ENCODE measurements around the gene ESPN. TPM values are rescaled to one million over a fixed set of nuclear protein-coding genes. Genes with fewer than 3 reads are reported as not detected.
"Not testable (repeated sequence)": the region's sequence is repeated elsewhere in the genome, so short reads cannot be mapped to it uniquely, and the experiment has no call there.

The ESPN gene
- total and polyA plus RNA-seq, 4 donors = 0.29 to 28.7 (median 0.69) TPM

DNA sequence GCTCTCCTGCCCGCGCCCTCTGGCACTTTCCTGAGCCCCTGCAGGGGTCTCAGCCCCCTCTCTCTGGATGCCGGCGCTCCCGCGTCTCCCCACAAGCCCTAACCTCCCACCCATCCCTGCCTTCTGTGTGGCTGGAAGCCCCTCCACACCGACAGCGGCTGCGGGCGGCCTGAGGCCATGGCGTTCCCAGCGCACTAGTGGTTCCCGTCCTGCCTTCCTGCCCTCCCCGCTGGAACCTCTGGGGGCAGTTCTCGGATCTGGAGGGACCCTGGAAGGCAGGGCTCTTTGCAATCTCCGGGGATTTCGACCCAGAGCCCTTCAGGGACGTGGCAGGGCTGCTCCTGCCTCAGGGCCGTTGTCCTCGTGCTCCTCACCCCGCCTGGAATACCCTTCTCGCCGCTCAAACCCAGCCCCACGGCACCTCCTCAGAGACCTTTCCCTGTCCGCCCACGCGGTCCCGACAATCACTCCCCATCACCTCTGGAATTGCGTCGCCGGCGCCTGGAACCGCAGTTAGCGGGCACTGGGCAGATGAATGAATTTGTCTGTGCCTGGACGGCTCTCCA lies 493 bp upstream of the ESPN start:
- Histone ChIP-seq H3K27me3 (ENCODE audit: control insufficient read depth in 1 of 2, insufficient read depth in 2 of 2, low read length in 1 of 2) (peaks cover 0 to 2% of the 10 kb centered on the region in 2 donors), H3K36me3 (ENCODE audit: control insufficient read depth in 1 of 2, insufficient read depth in 2 of 2, low read length in 1 of 2) (no peaks in the 10 kb centered on the region), H3K4me1 (ENCODE audit: control insufficient read depth in 1 of 2, insufficient read depth in 2 of 2, low read length in 2 of 2) (no peaks in the 10 kb centered on the region), H3K4me3 (ENCODE audit: low read length in 2 of 2) (no peak overlapping the region), H3K27ac (ENCODE audit: low read depth in 1 of 2, low read length in 2 of 2) (no peak overlapping the region), H3K9me3 (ENCODE audit: control insufficient read depth, low read length) (no peaks in the 10 kb centered on the region)
- intact Hi-C loops (cut with DNase I) = no loop called here
- WGBS, 2 donors = 3 to 4% methylated on average over 35 of the region's 35 CpGs
- no peak for ATAC-seq (ENCODE audit: low FRiP score)
- no peak for DNase-seq

DNA sequence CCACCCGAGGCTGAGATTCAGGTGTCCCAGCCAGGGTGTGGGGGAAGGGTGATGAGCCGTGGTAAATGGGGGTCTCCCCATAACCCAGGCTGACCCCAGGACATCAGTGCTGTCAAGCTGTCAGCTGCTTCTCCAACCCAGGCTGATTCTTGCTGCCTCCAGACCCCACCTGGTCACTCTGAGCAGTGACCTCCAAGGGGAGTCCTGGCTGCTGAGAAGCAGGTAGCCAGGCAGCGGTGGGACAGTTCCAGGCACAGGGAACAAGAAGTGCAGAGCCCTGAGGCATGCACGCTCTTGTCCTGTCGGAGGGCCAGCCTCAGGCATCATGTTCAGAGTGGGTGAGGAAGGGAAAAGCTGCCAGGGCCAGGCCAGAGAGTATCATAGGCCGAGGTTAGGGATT lies 1.1 kb downstream of the ESPN start:
- H3K4me3 ChIP-seq (ENCODE audit: low read length in 2 of 2) = no peak overlapping the region
- intact Hi-C loops (cut with DNase I) = no loop called here
- H3K27me3 ChIP-seq (ENCODE audit: control insufficient read depth in 1 of 2, insufficient read depth in 2 of 2, low read length in 1 of 2) = peaks cover 0 to 2% of the 10 kb centered on the region in 2 donors
- no peaks in the 10 kb centered on the region for H3K36me3 ChIP-seq (ENCODE audit: control insufficient read depth in 1 of 2, insufficient read depth in 2 of 2, low read length in 1 of 2)
- ATAC-seq (ENCODE audit: low FRiP score) (no peak), DNase-seq (no peak)
- no peak overlapping the region for H3K27ac ChIP-seq (ENCODE audit: low read depth in 1 of 2, low read length in 2 of 2)
- no peaks in the 10 kb centered on the region for H3K4me1 ChIP-seq (ENCODE audit: control insufficient read depth in 1 of 2, insufficient read depth in 2 of 2, low read length in 2 of 2)
- WGBS, 2 donors = 81 to 85% methylated on average over 6 of the region's 6 CpGs
- no peaks in the 10 kb centered on the region for H3K9me3 ChIP-seq (ENCODE audit: control insufficient read depth, low read length)

DNA sequence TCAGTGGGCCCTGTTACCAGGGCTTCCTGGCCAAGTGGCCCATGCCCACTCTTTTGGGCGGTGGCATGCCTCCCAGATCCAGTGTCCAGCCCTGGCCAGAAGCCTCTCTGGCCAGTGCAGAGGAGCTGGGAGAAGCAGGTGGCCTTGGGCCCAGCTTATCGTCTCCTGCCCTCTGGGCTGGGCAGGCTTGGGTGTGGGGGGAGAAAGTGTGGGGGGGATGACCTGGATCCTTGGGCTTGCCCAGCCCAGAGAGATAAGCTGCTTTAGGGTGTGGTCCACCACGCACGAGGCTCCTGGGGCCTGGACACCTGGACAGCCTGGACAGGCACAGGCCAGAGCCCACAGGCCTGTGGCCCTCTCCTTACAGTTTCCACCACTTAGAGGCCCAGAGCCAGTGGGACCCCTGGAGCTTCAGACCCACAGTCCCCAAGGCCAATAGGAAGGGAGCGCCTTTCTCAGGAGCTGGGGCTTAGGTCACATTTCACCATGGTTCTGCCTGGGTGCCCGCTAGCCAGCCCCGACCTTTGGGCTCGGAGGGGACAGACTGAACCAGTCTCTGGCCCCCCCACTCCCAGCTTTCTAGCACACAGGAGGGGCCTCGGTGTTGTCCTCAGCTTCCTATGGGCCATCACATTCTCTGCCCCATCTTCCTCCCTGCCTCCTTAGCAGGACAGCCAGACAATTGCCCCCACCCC lies 1.8 kb downstream of the ESPN start:
- WGBS, 2 donors = 86 to 95% methylated on average over 9 of the region's 9 CpGs
- Histone ChIP-seq H3K9me3 (ENCODE audit: control insufficient read depth, low read length) (no peaks in the 10 kb centered on the region), H3K4me1 (ENCODE audit: control insufficient read depth in 1 of 2, insufficient read depth in 2 of 2, low read length in 2 of 2) (no peaks in the 10 kb centered on the region), H3K4me3 (ENCODE audit: low read length in 2 of 2) (no peak overlapping the region), H3K27me3 (ENCODE audit: control insufficient read depth in 1 of 2, insufficient read depth in 2 of 2, low read length in 1 of 2) (peaks cover 0 to 2% of the 10 kb centered on the region in 2 donors), H3K27ac (ENCODE audit: low read depth in 1 of 2, low read length in 2 of 2) (no peak overlapping the region), H3K36me3 (ENCODE audit: control insufficient read depth in 1 of 2, insufficient read depth in 2 of 2, low read length in 1 of 2) (no peaks in the 10 kb centered on the region)
- DNase-seq (no peak), ATAC-seq (ENCODE audit: low FRiP score) (no peak)
- intact Hi-C loops (cut with DNase I) = no loop called here

DNA sequence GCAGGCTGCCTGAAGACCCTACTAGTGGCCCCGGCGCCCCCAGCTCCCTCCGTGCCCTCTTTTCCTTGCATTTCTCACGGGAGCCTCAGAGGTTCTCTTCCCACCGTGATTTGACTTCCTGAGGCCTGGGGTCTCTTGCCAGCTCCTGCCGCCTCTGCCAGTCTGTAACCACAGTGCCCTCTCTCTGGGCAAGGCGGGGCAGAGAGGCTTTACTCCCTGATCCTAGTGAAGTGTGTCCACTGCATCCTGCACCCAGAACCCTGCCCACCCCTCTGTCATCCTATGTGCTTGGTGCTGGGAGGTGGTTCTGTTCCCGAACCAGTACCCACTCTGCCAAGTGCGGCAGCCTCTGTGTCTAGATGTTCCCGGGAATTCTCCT lies 2.4 kb downstream of the ESPN start:
- Histone ChIP-seq H3K9me3 (ENCODE audit: control insufficient read depth, low read length) (no peaks in the 10 kb centered on the region), H3K4me1 (ENCODE audit: control insufficient read depth in 1 of 2, insufficient read depth in 2 of 2, low read length in 2 of 2) (no peaks in the 10 kb centered on the region), H3K27me3 (ENCODE audit: control insufficient read depth in 1 of 2, insufficient read depth in 2 of 2, low read length in 1 of 2) (peaks cover 0 to 2% of the 10 kb centered on the region in 2 donors), H3K36me3 (ENCODE audit: control insufficient read depth in 1 of 2, insufficient read depth in 2 of 2, low read length in 1 of 2) (no peaks in the 10 kb centered on the region), H3K4me3 (ENCODE audit: low read length in 2 of 2) (no peak overlapping the region), H3K27ac (ENCODE audit: low read depth in 1 of 2, low read length in 2 of 2) (no peak overlapping the region)
- 85 to 89% methylated on average over 10 of the region's 10 CpGs for WGBS, 2 donors
- no peak for ATAC-seq (ENCODE audit: low FRiP score)
- DNase-seq = no peak
- intact Hi-C loops (cut with DNase I) = no loop called here

DNA sequence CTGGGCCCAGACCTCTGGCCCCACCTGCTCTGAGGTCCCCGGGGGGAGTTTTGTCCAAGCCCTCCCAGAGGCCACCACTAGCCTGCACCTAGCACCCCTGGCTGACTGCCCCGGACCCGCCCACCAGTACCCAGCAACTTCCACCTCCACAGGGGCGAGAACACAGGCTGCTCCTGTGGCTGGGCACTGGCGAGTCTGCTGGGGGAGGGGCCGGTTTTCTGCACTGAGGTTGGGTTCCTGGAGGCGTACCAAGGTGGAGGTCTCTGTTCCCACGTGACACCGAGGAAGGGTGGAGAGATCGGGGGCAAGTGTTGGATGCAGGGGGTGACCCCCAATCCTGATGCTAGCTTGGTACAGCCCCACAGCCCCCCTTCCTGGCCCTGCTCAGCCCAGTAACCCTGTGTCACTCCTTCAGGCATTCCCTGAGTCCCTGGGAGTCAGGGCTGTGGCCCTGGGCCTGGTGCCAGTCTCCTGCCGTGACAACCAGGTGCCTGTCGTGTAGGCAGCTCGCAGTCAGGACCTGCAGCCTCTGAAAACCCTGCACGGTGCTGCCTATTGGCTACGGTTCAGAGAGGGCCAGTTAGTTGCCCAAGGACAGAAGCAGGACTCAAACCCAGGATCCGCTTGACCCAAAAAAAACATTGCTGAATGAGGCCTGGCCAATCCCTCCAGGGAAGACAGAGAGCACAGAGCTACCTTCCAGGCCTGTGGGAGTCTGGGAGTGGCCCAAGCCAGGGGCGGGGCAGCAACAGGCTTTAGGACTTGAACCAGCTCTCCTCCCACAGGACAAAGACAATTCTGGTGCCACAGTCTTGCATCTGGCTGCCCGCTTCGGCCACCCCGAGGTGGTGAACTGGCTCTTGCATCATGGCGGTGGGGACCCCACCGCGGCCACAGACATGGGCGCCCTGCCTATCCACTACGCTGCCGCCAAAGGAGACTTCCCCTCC lies 3.1 kb downstream of the ESPN start:
- no peaks in the 10 kb centered on the region for H3K4me1 ChIP-seq (ENCODE audit: control insufficient read depth in 1 of 2, insufficient read depth in 2 of 2, low read length in 2 of 2)
- H3K36me3 ChIP-seq (ENCODE audit: control insufficient read depth in 1 of 2, insufficient read depth in 2 of 2, low read length in 1 of 2) = no peaks in the 10 kb centered on the region
- no peaks in the 10 kb centered on the region for H3K9me3 ChIP-seq (ENCODE audit: control insufficient read depth, low read length)
- peaks cover 0 to 2% of the 10 kb centered on the region in 2 donors for H3K27me3 ChIP-seq (ENCODE audit: control insufficient read depth in 1 of 2, insufficient read depth in 2 of 2, low read length in 1 of 2)
- no peak overlapping the region for H3K27ac ChIP-seq (ENCODE audit: low read depth in 1 of 2, low read length in 2 of 2)
- DNase-seq = no peak
- H3K4me3 ChIP-seq (ENCODE audit: low read length in 2 of 2) = no peak overlapping the region
- WGBS, 2 donors = 85% methylated on average over 23 to 26 of the region's 26 CpGs
- no peak for ATAC-seq (ENCODE audit: low FRiP score)
- intact Hi-C loops (cut with DNase I) = no loop called here

DNA sequence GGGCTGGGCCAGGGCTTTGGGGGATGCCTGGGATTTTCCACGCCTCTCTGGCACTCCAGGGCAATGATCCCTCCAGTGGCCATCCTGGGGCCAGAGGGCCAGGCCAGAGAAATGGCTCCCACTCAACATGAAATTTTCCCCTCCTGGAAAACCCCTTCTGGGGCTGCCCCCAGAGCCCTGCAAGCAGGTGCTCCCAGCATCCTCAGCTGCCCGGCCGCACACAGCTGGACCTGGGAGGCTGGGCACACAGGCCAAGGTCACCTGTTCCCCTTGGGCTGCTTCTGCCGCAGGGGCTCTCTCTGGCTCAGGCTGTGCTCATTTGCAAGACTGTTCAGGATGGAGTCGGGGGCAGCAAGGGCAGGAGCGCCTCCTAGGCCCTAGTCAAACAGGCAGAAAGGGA lies 3.9 kb downstream of the ESPN start:
- H3K9me3 ChIP-seq (ENCODE audit: control insufficient read depth, low read length); H3K4me3 ChIP-seq (ENCODE audit: low read length in 2 of 2); ATAC-seq (ENCODE audit: low FRiP score); H3K27ac ChIP-seq (ENCODE audit: low read depth in 1 of 2, low read length in 2 of 2); H3K4me1 ChIP-seq (ENCODE audit: control insufficient read depth in 1 of 2, insufficient read depth in 2 of 2, low read length in 2 of 2); intact Hi-C loops (cut with DNase I); DNase-seq; H3K36me3 ChIP-seq (ENCODE audit: control insufficient read depth in 1 of 2, insufficient read depth in 2 of 2, low read length in 1 of 2); H3K27me3 ChIP-seq (ENCODE audit: control insufficient read depth in 1 of 2, insufficient read depth in 2 of 2, low read length in 1 of 2): not testable (repeated sequence)
- WGBS, 2 donors = 83 to 89% methylated on average over 3 to 6 of the region's 6 CpGs

DNA sequence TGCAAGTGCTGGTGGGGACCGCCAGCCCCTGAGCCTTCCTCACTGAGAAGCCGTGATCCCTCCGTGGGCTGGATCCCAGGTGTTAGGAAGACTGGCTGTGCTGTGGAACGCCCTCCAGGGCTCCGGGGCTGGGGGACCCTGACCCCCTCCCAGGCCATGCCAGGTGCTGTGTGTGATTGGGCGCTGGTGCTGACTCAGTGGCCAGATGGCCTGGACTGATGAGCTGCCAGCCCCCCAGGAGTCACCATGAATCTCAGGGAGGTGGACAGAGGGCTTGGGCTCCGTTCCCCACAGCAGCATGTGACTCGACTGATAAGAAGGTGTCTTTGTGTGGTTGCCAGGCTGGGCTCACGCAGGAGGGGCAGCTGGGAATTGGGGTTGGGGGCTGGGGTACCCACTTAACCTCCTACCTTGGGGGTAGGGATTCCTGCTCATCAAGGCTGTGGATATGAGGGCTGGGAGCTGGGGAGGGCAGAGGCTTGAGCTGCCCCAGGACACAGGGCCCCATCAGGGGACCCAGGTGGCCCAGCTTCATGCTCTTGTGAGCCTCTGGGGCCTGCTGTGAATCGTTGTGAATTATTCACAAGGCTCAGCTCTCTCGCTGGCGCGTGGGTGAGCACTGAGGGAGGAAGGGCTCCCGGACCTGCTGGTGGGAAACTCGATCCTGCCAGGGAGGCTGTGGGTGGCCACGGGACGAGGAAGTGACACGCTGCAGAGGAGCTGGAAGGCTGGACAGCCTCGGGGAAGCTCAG lies 5.3 kb downstream of the ESPN start:
- H3K4me1 ChIP-seq (ENCODE audit: control insufficient read depth in 1 of 2, insufficient read depth in 2 of 2, low read length in 2 of 2); DNase-seq; H3K4me3 ChIP-seq (ENCODE audit: low read length in 2 of 2); H3K9me3 ChIP-seq (ENCODE audit: control insufficient read depth, low read length); ATAC-seq (ENCODE audit: low FRiP score); H3K36me3 ChIP-seq (ENCODE audit: control insufficient read depth in 1 of 2, insufficient read depth in 2 of 2, low read length in 1 of 2); H3K27ac ChIP-seq (ENCODE audit: low read depth in 1 of 2, low read length in 2 of 2); intact Hi-C loops (cut with DNase I); H3K27me3 ChIP-seq (ENCODE audit: control insufficient read depth in 1 of 2, insufficient read depth in 2 of 2, low read length in 1 of 2): not testable (repeated sequence)
- WGBS, 2 donors = 33 to 39% methylated on average over 19 of the region's 19 CpGs
